Uterus (tissue), 4 donors: Measurements from ENCODE around the gene C19orf73. TPM values are rescaled to one million over a fixed set of nuclear protein-coding genes. Genes with fewer than 3 reads are reported as not detected.

Experiments used
- DNase-seq, 2 donors: peaks; one replicate each; pipeline ENCODE4 v3.0.0-alpha.2; 2019 to 2020
- H3K27ac ChIP-seq, 2 donors: fragments of 200-600 bp; sonication (generic); 1 replicate in 1 of 2; 2 replicates in 1 of 2; pipeline ENCODE4 v1.5.1; 2016 to 2018
- H3K27me3 ChIP-seq, 2 donors: fragments of 200-600 bp; sonication (generic); one replicate each; pipeline ENCODE4 v1.5.1; 2018 to 2019; ENCODE audit warnings: control low read depth in 1 of 2
- H3K36me3 ChIP-seq, 2 donors: fragments of 200-600 bp; sonication (generic); one replicate each; pipeline ENCODE4 v1.5.1; 2019; ENCODE audit warnings: control low read depth in 1 of 2
- H3K4me1 ChIP-seq, 2 donors: fragments of 200-600 bp; sonication (generic); one replicate each; pipeline ENCODE4 v1.5.1; 2018 to 2019; ENCODE audit warnings: control low read depth in 1 of 2
- H3K4me3 ChIP-seq, 2 donors: fragments of 200-600 bp; sonication (generic); 1 replicate in 1 of 2; 2 replicates in 1 of 2; pipeline ENCODE4 v1.5.1; 2018 to 2019; ENCODE audit warnings: mild to moderate bottlenecking in 1 of 2
- H3K9me3 ChIP-seq, 2 donors: fragments of 200-600 bp; sonication (generic); one replicate each; pipeline ENCODE4 v1.5.1; 2019; ENCODE audit warnings: control low read depth in 1 of 2
- POLR2A ChIP-seq, 2 donors: fragments of 450-650 bp; IDR thresholded peaks; one replicate each; pipeline ENCODE4 v1.6.1; 2016; ENCODE audit warnings: antibody characterized with exemption in 2 of 2, mild to moderate bottlenecking in 1 of 2, moderate library complexity in 1 of 2
- intact Hi-C: fragments of 100-400 bp; cut with DNase I; formaldehyde crosslinking; loops from one replicate; pipeline ENCODE4 v1.15.1; 2023; ENCODE audit warnings: low total_unique reads
- total RNA-seq, 4 donors: library from RNA; depleted of rRNA in 3 of 4; stranded (reverse); fragments of >200 nt in 3 of 4; gene quantifications; one replicate each; pipeline versions ENCODE4 v1.1.0 to v1.2.4, GENCODE V29; 2014 to 2023
- TF ChIP-seq, protein P1 (sequence below), 4 experiments: fragments of 200-600 bp in 2 of 4; fragments of 450-650 bp in 2 of 4; sonication (generic) in 2 of 4; IDR thresholded peaks; one replicate each; pipeline ENCODE4 v1.5.1; 2016 to 2019; ENCODE audit warnings: antibody characterized with exemption in 4 of 4, mild to moderate bottlenecking in 2 of 4, moderate library complexity in 1 of 4
- donor health status: DM: yes; HTN: yes; CAD: no.

The C19orf73 gene
- total RNA-seq, 4 donors from 2014 or later, result not detected

DNA sequence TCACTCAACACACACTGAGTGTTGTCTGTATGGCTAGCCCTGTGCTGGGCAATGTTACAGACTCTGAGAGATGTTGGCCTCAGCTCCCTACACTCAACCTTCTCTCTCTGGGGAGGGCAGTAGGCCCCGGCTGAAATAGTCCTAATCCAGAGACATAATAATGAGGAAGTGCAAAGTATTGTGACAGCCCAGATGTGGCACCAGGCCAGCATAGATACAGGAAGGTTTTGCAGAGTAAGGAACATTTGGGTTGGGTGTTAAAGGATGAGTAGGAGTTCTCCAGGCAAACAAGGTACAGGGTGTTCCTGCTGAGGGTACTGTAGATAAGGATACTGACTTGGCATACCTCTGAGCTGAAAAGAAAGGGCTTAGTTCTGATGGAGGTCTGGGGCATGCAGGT lies 2.4 kb downstream of the C19orf73 start:
- intact Hi-C loops, result no loop called here
- no peaks in the 10 kb centered on the region for H3K36me3 ChIP-seq
- H3K9me3 ChIP-seq, result no peaks in the 10 kb centered on the region
- no peak overlapping the region for H3K27ac ChIP-seq
- TF ChIP-seq, protein P1, sequence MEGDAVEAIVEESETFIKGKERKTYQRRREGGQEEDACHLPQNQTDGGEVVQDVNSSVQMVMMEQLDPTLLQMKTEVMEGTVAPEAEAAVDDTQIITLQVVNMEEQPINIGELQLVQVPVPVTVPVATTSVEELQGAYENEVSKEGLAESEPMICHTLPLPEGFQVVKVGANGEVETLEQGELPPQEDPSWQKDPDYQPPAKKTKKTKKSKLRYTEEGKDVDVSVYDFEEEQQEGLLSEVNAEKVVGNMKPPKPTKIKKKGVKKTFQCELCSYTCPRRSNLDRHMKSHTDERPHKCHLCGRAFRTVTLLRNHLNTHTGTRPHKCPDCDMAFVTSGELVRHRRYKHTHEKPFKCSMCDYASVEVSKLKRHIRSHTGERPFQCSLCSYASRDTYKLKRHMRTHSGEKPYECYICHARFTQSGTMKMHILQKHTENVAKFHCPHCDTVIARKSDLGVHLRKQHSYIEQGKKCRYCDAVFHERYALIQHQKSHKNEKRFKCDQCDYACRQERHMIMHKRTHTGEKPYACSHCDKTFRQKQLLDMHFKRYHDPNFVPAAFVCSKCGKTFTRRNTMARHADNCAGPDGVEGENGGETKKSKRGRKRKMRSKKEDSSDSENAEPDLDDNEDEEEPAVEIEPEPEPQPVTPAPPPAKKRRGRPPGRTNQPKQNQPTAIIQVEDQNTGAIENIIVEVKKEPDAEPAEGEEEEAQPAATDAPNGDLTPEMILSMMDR (IDR thresholded peaks at IDR 0.05), result no peak
- TF ChIP-seq POLR2A (IDR thresholded peaks at IDR 0.05), result no peak
- no peak for DNase-seq
- H3K4me1 ChIP-seq, result peaks cover 0 to 17% of the 10 kb centered on the region in 2 donors
- H3K27me3 ChIP-seq, result no peaks in the 10 kb centered on the region
- no peak overlapping the region for H3K4me3 ChIP-seq

DNA sequence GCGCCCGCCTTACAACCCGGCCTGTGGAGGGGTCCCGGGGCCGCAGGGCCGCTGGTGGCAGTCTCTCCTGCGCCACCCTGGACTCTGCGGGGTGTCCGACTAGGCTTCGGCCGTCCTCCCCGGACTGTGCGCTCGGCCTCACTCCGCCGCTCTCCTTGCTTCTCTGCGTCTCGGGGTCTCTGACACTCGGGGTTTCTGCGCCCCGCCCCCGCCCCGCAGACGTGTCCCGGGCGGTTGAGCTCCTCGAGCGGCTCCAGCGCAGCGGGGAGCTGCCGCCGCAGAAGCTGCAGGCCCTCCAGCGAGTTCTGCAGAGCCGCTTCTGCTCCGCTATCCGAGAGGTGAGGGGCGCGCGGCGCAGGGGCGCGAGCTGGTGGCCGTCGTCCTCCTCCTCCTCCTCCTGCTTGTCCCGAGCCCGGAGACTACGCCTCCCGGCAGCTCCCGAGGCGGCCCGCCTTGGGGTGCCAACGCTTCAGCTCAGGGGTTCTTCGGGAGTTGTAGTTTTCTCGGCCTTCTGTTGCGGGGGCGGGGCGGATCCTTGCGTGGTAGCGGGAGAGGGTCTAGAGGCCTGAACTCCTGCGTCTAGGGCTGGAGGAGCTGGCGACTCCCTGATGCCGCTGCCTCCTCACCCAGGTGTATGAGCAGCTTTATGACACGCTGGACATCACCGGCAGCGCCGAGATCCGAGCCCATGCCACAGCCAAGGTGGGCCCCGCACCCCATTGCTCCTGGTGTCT lies 4.1 kb downstream of the C19orf73 start:
- TF ChIP-seq, protein P1 (IDR thresholded peaks at IDR 0.05), result no peak
- peak in 1 of 2 donors; percentile 32 for TF ChIP-seq POLR2A (IDR thresholded peaks at IDR 0.05)

DNA sequence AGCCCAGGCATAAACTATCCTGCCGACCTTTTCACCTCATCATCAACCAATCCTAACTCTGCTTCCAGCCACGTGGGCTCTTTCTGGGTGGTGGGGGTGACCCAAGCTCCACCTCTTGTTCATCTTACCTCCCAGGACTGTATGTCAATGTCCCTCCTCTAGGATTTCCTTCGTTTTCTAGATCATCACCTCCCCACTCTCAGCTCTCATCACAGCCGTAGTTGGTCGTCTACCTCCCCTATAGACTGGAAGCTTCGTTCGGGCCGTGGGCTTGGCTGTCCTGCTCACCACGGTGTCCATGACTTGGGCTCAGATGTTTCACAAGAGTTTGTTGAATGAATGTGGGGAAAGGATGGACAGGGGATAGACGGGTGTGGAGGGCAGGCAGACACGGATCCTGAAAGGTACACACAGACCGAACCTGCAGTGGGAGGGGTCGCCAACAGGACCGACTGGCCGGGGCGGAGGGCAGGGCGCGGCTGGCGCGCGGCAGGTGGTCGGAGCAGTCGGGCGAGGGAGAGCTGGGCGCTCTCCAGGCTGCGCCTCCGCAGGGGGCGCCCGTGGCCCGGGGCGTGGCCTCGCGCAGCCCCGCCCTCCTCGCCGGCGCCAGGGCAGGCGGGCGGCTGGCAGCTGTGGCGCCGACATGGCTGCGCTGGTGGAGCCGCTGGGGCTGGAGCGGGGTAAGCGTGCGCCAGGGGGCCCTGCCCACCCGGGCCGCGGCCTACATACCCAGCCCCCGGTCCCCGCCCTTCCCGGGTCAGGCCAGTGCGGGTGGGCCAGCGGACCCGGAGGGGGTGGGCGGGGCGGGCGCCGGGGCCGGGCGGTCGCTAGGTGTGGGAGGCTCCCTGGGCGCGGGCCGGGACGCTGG lies 4.9 kb downstream of the C19orf73 start, which contains the start of gene LIN7B:
LIN7B (plus strand) TSS at position 609 of the 868 bp plus-strand sequence; CDS start at position 644, 35 bp downstream.
- H3K27ac ChIP-seq, result peak within 1 kb of the TSS; percentile 70 to 75
- intact Hi-C loops, result no loop called here
- peak; percentile 40 to 70 for DNase-seq
- H3K27me3 ChIP-seq, result no peaks in the 10 kb centered on the region
- TF ChIP-seq, protein P1 (IDR thresholded peaks at IDR 0.05), result peak in 3 of 4 experiments; percentile 67 to 79 (median 69)
- peak in 1 of 2 donors; percentile 55 for TF ChIP-seq POLR2A (IDR thresholded peaks at IDR 0.05)
- no peaks in the 10 kb centered on the region for H3K9me3 ChIP-seq
- H3K4me1 ChIP-seq, result peaks cover 0 to 5% of the 10 kb centered on the region in 2 donors
- no peaks in the 10 kb centered on the region for H3K36me3 ChIP-seq
- H3K4me3 ChIP-seq, result peak within 1 kb of the TSS; percentile 62 to 64

More for the DNA sequence above, 4.1 kb downstream of the C19orf73 start:
- DNase-seq, result peak; percentile 54 to 62
- intact Hi-C loops, result no loop called here
- no peaks in the 10 kb centered on the region for H3K9me3 ChIP-seq
- H3K36me3 ChIP-seq, result no peaks in the 10 kb centered on the region
- peaks cover 0 to 10% of the 10 kb centered on the region in 2 donors for H3K4me1 ChIP-seq
- no peaks in the 10 kb centered on the region for H3K27me3 ChIP-seq
- peak overlapping the region; percentile 62 to 64 for H3K4me3 ChIP-seq
- H3K27ac ChIP-seq, result peak overlapping the region; percentile 70 to 75

DNA sequence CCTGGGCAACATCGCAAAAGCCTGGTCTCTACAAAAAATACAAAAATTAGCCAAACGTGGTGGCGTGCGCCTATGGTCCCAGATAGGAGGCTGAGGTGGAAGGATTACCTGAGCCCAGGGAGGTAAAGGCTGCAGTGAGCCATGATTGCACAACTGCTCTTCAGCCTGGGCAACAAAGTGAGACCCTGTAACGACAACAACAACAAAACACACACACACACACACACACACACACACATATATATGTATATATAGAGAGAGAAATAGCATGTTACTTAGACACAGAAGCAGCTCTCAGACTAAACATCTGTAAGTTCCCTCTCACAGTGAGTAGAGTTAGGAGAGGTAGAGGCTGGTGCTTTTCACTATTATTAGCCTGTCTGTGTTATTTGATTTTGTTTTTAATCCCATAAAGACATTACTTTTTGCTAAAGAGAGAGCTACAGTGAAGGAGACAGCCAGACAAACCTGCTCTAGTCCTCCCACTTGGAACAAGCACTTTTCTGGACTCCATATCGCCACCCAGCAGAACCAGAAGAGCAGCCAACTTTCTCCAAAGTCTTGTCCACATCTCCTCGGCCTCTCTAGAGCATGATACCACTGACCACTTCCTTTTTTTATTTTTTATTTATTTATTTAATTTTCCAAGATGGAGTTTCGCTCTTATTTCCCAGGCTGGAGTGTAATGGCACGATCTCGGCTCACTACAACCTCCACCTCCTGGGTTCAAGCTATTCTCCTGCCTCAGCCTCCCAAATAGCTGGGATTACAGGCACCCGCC lies 7.5 kb downstream of the C19orf73 start:
- Histone ChIP-seq H3K9me3 (no peaks in the 10 kb centered on the region), H3K4me1 (no peaks in the 10 kb centered on the region), H3K4me3 (no peak overlapping the region), H3K27ac (no peak overlapping the region), H3K27me3 (no peaks in the 10 kb centered on the region), H3K36me3 (no peaks in the 10 kb centered on the region)
- DNase-seq, result no peak
- intact Hi-C loops, result no loop called here
- no peak for TF ChIP-seq POLR2A (IDR thresholded peaks at IDR 0.05)
- TF ChIP-seq, protein P1 (IDR thresholded peaks at IDR 0.05), result no peak
